Panc1 (cell line): ENCODE results near the gene TGIF1.

Experiments used
- TCF7L2 ChIP-seq: IDR thresholded peaks from 2 replicates; pipeline ENCODE4 v1.6.1; 2011; ENCODE audit warnings: mild to moderate bottlenecking, low read depth, low read length, inconsistent platforms
- TF ChIP-seq, protein P1 (sequence below): fragments of 450-650 bp; IDR thresholded peaks from 2 replicates; pipeline ENCODE4 v1.5.1; 2017; ENCODE audit warnings: mild to moderate bottlenecking
- TF ChIP-seq, protein P2 (sequence below), 2 experiments: IDR thresholded peaks; 2 replicates each; pipeline ENCODE4 v1.6.1; 2011 to 2012; ENCODE audit warnings: low read depth in 2 of 2, control low read depth in 1 of 2, low read length in 1 of 2, mild to moderate bottlenecking in 1 of 2, moderate library complexity in 1 of 2; ENCODE audit not compliant: insufficient read depth in 1 of 2

DNA sequence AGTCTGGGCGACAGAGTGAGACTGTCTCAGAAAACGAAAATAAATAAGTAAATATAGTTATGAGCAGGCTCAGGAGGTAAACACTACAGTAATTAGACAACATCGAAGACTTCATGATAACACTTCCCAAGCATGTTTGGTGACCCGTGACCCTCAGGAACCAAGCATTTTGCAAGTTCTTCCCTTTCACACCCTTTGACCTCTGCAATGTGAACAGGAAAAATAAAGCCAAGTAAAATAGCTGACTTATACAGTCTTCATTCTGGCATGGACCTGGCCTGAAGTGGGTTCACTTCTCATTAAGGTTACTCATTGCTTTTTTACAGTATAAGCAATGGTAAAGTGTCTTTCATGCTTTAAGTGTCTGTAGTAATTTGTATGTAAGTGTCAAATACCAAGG is 15.3 kb upstream of the TGIF1 start:
- TF ChIP-seq, protein P1, sequence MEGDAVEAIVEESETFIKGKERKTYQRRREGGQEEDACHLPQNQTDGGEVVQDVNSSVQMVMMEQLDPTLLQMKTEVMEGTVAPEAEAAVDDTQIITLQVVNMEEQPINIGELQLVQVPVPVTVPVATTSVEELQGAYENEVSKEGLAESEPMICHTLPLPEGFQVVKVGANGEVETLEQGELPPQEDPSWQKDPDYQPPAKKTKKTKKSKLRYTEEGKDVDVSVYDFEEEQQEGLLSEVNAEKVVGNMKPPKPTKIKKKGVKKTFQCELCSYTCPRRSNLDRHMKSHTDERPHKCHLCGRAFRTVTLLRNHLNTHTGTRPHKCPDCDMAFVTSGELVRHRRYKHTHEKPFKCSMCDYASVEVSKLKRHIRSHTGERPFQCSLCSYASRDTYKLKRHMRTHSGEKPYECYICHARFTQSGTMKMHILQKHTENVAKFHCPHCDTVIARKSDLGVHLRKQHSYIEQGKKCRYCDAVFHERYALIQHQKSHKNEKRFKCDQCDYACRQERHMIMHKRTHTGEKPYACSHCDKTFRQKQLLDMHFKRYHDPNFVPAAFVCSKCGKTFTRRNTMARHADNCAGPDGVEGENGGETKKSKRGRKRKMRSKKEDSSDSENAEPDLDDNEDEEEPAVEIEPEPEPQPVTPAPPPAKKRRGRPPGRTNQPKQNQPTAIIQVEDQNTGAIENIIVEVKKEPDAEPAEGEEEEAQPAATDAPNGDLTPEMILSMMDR: no peak
- TF ChIP-seq, protein P2, sequence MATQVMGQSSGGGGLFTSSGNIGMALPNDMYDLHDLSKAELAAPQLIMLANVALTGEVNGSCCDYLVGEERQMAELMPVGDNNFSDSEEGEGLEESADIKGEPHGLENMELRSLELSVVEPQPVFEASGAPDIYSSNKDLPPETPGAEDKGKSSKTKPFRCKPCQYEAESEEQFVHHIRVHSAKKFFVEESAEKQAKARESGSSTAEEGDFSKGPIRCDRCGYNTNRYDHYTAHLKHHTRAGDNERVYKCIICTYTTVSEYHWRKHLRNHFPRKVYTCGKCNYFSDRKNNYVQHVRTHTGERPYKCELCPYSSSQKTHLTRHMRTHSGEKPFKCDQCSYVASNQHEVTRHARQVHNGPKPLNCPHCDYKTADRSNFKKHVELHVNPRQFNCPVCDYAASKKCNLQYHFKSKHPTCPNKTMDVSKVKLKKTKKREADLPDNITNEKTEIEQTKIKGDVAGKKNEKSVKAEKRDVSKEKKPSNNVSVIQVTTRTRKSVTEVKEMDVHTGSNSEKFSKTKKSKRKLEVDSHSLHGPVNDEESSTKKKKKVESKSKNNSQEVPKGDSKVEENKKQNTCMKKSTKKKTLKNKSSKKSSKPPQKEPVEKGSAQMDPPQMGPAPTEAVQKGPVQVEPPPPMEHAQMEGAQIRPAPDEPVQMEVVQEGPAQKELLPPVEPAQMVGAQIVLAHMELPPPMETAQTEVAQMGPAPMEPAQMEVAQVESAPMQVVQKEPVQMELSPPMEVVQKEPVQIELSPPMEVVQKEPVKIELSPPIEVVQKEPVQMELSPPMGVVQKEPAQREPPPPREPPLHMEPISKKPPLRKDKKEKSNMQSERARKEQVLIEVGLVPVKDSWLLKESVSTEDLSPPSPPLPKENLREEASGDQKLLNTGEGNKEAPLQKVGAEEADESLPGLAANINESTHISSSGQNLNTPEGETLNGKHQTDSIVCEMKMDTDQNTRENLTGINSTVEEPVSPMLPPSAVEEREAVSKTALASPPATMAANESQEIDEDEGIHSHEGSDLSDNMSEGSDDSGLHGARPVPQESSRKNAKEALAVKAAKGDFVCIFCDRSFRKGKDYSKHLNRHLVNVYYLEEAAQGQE (IDR thresholded peaks at IDR 0.05; ENCODE audit: insufficient read depth in 1 of 2, low read depth in 2 of 2, low read length in 1 of 2): no peak
- TF ChIP-seq TCF7L2: no peak
